NK-92 treated with Interleukin-12 subunit alpha and Interleukin-12 subunit beta, amount 100 ng/mL, for 24 hours (cell line): ENCODE measurements around the gene TRAM2.

Experiments
- DNase-seq: peaks from one replicate; lab custom pipeline; 2025; lab: John Stamatoyannopoulos, UW

TRAM2 gene

GRCh38 chr6:52507557-52508260 is 69.2 kb downstream of the TRAM2 start:
- no peak for DNase-seq

DNA sequence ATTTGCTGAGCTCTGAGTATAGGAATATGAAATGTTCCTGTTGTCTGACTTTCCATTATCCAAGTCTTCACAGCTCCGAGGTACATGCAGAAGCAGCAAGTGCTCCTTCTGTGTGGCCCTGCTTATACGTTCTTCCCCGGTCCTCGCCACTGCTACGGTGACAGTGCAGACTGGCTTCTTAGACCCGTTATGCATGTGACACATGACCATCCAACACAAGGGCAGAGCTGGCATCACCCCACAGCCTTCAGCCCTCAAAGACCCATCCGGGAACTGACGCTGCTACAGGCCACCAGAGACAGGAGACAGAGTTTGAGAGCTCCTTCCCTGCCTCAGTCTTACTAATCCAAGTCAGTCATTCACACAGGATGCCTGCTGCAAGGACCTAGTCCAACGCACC is 70.4 kb downstream of the TRAM2 start:
- DNase-seq, result no peak

GRCh38 chr6:52505726-52506409 is 71.0 kb downstream of the TRAM2 start:
- no peak for DNase-seq

GRCh38 chr6:52504782-52505136 is 72.1 kb downstream of the TRAM2 start:
- no peak for DNase-seq

DNA sequence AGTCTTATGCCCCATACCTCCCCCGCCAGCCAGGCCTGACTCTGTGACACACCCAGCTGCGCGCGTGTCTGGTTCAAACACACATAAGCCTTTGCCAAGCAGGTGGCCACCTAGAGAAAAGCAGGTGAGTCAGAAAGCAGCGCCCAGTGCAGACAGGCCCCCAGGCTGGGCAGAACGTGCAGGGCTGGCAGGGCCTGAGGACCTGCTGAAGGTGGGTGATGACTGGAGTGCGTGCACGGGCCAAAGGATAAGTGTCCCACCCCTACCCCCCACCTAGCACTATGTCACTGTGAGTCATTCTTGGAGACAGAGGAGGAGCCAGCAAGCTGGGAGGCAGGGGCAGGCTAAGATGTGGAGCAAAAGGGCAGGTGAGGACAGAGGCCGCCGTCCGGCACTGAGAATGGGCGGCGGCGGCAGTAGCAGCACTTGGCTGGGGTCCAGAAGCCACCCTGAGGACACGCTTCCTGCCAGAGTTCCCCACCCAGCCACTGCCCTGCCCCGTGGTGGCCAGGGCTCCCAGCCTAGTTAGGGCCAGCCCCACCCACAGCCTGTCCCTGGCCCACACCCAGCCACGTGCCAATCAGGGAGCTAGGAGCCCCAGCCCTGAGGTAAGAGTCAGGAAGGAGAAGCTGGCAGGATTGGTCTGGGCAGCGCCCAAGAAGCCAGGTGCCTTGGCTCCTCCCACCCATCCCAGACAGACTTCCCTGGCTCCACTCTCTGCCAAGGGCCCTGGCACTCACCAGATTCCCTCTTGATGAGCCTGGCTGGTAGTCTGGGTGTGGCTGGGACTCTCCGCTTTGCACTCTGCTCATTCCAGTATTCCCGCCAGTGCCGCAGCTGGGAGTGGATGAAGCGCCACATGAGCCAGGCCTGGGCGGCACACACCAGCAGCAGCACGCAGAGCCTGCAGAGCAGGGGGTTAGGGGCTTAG is 72.7 kb downstream of the TRAM2 start:
- DNase-seq, result no peak

- no peak for DNase-seq
Measured at GRCh38 chr6:52503323-52503747, 73.5 kb downstream of the TRAM2 start.

DNA sequence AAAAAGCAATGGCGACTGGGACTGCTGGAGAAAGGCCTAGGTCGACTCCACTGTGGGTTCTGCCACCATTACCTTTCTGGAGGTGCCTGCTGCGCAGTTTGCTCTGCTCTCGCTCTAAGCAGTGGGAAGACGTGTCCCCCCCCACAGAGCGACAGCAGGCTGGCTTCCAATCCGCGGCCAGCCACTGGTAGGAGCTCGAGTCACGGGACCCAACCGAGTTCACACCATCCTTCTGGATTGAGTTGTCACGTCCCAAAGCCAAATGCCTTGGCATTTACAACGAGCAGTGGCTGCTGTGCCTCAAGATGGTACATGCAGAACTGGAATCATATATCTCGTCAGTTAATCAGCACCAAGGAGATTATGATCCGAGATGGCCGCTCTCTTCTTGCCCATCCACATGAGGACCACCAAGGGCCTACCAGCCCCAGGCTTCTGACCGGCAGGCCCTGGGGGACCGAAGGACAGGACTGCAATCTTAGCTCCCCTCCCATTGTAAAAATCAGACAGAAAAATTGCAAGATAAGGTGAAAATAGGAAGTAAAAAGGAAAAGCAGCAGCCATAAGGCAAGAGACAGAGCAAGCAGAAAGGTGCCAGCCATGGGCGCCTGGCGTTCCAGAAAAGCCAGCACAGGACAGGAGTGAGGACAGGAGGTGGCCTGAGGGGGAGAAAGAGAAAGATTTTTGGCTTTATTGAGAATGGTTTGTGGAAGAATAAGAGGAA is 74.4 kb downstream of the TRAM2 start:
- no peak for DNase-seq

- DNase-seq, result no peak
Measured at GRCh38 chr6:52500238-52501129, 76.4 kb downstream of the TRAM2 start.

DNA sequence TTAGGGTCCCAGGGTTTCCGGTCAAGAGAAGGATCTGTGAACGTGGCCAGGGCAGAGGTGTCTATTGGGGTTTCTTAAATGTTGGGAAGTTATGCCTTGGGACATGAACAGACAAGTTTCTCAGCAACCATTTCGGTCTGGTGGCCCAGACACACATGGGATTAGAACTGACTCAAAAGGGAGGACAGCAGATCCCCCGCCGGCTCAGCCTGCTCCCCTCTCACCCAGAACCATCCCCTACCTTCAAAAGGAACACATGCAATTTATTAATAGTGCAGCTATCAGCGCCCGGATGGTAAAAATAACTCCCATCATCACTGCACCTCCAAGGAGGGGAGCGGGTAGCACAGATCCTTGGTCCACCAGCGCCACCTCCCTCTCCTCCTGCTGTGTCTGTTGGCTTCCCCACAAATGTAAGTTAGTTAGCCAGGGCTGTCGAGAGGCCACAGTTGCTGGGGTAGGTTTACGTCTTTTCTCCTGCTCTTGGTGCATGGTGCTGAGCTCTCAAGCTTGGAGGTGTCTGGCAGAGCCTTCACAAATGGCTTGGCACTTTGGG is 77.1 kb downstream of the TRAM2 start:
- DNase-seq, result no peak

DNA sequence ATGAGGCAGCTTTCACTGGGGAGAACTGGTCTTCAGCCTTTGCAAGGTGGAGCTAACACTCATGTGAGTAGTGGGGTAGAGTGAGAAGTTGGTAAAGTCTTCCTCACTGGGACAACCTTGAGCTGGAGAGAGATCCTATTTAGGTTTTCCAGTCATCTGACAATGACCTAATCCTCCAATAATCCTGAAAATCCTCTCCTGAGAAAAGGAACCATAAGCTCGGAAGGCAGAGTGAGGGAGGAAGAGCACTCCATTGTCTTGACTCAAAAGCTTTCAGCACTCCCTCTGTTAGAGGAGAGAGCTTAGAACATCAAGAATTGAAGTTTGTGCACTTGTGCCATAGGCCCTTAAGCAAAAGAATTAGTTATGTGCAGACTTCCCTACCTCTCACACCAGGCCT is 77.8 kb downstream of the TRAM2 start:
- no peak for DNase-seq

DNA sequence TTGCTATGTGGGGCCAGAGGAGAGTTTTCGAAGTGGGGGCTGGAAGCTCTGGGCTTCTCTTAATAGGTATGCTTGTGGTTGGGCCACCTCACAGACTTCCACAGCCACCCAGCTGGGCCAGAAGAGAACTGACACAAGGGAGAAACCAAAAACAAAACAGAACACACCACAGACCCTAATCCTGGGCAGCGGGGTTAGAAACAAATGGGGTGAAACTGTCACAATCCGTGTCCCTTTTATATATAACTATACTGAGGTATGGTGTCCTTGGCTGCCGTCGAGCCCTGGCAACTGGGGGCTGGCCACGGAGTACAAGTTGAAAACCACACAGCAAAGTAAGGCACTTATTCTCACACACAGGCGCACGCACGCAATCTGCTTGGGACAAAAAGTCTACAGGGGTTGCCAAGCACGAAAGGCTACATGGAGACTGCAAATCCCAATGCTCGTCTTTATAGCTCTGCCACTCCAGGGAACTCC is 78.3 kb downstream of the TRAM2 start:
- DNase-seq, result no peak

DNA sequence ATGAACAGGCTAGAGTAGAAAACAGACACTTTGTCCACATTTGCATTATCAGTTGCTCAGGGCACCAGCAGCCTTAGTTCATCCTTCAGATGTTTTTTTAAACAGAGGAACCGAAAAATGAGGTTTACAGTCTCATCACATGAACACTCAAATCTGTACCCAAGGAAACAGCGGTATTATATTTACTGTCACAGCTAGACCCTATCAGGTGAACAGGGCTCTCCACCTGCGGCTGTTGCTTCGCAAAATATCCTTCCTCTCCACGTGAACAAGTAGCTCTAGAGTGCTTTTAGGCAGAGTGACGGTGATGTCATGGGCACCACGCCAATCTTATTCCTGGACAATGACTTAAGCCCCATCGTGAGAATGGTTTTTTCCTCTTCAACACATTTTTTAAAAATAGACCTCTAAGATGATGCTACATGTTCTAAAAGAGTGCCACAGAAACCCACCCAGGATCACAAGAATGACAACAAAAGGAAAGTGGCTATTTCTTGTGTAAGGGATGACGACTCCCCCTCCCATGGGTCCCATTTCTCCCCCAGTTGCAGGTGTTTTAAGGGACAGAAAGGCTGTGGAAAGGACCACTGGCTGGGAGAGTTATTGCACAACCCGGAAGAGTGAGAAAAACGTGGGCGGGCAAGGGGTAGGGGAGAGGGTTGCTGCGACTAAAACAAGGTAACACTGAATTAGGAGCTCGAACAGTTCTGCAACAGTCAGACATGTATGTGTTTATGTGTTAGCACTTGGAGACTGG is 79.0 kb downstream of the TRAM2 start:
- DNase-seq, result no peak

DNA sequence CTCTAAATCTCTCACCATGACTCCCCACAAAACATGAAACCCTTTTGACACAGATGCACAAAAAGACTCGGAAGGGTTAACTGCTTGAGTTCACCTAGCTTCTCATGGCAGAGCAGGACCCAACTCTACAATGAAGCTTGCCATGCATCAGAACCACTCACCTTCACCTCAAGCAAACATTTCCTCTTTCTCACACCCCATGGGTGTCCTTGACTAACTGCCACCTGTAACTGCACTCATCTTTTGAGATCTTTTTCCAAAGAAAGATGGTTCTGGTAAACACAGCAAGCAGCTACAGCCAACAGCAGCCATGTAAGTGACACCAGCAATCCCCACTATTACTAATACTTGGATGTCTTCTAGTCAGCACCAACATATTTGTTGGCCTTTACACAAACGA is 80.2 kb downstream of the TRAM2 start:
- no peak for DNase-seq

DNA sequence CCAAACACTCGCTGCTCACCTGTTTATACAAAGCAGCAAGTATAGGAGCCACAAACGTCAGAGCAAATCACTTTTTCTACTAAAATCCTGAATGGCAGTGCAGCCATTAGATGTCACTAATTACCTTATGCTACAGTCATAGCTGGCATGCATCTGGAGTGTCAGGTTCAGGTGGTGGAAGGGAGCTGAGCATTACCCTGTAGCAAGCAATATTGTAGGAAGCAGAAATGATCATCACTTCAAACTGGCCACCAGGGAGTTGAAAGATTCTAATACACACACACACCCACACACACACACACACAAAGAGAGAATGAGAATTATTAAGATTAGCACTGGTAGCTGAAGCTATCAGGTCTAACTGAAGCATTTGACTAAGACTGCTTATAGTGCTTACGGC is 80.9 kb downstream of the TRAM2 start:
- no peak for DNase-seq

- DNase-seq, result no peak
Measured at GRCh38 chr6:52494298-52495072, 82.4 kb downstream of the TRAM2 start.

DNA sequence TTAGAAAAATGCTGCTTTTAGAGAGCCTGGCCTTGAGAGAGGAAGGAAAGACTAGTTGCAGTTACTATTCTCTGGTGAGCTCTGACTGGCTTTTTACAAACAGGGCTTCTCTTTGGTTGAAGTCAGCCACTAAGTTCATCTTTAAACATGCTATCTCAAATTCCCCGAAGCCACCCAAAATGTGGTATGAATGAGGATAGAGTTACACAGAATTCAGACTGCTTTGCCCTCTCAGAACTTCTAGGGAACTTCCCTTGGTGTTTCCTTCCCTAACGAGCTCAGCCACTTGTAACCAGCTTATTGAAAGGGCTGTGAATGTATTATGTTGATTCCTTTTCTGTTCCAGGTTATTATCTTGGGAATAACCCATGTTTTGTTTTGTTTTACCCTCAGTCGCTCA is 83.2 kb downstream of the TRAM2 start:
- DNase-seq, result no peak

DNA sequence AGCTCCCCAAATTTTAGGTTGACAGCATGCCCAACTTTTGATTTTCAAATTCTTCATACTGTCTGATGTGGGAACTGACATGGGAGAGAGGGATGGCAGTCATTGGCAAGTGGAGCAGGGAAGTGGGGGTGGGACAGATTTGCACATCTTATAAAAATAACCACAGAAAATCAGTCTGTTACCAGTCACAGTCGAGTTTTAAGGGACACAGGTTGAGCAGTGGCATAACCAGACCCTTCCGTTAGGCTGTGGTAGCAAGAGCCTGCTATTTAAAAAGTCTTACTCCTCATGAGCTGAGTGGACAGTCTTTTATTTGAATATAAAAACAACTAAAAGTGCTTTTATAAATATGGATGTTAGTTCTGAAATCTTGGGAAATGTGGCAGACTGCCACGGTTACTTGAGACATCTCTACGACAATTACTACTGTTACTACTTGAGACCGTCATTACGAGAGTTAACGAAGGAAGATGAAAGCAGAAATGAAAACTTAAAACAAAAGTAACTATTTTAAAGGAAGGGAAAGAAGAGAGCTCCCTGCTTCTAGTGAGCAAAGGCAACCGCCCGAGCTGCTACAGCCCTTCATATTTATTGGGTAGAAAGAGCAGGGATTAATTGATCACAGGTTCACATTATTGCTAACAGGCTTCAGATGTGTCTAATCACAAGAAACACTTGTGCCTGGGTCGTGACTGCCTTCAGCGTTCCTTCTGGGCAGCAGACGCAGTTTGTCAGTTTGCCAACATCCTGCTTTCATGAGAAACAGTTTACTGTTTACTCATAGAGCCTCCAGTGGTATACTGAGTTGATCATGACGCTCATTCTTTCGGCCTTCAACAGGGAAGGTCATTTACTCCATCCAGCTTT is 85.4 kb downstream of the TRAM2 start:
- no peak for DNase-seq

- DNase-seq, result no peak
Measured at GRCh38 chr6:52489881-52490280, 87.0 kb downstream of the TRAM2 start.
